HG02938 (cell line): ENCODE results near the gene TRABD.
A peak's percentile ranks its signal among the peaks of the same experiment; 100 is the strongest.
"Not testable (repeated sequence)": the region's sequence is repeated elsewhere in the genome, so short reads cannot be mapped to it uniquely, and the experiment has no call there.

Experiments used
- ATAC-seq: cut with Tn5 transposase; IDR thresholded peaks from one replicate; pipeline ENCODE4 v1.9.1; 2021; ENCODE audit warnings: mild to moderate bottlenecking, moderate library complexity; ENCODE audit not compliant: unreplicated experiment

Gene TRABD

DNA sequence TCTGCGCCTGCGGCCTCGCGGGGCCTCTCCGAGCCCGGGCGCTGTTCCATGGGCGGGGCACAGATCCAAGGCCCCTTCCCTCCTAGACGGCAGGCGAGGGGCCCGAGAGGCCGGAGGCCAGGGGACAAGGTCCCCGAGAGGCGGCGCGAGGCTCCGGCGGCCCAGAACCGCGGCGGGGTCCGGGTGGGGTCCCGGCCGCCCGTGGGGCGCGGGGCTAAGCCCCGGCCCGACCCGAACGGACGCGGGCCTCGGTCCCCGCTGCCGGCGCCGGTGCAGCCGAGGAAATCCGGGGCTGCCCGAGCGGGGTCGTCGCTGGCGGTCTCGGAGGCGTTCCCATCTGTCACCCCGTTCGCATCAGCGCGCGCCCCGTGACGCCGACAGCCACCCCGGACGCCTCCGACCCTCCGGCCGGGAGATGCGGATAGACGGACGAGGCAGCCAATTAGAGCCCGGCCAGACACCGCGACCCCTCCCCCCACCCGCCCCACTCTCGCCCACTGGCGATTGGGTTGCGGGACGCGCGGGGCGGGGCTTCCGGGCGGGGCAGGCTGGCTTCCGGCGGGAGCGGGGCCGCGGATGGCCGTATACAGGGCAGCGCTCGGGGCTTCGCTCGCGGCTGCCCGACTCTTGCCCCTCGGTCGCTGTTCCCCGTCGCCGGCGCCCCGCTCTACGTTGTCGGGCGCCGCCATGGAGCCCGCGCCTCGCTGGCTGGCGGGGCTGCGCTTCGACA, 14.9 kb downstream of the TRABD start, which contains the start of gene SELENOO:
SELENOO (plus strand) TSS at position 551 of the 730 bp plus-strand sequence; CDS start at position 577, 26 bp downstream.
- ATAC-seq = peak; percentile 61

DNA sequence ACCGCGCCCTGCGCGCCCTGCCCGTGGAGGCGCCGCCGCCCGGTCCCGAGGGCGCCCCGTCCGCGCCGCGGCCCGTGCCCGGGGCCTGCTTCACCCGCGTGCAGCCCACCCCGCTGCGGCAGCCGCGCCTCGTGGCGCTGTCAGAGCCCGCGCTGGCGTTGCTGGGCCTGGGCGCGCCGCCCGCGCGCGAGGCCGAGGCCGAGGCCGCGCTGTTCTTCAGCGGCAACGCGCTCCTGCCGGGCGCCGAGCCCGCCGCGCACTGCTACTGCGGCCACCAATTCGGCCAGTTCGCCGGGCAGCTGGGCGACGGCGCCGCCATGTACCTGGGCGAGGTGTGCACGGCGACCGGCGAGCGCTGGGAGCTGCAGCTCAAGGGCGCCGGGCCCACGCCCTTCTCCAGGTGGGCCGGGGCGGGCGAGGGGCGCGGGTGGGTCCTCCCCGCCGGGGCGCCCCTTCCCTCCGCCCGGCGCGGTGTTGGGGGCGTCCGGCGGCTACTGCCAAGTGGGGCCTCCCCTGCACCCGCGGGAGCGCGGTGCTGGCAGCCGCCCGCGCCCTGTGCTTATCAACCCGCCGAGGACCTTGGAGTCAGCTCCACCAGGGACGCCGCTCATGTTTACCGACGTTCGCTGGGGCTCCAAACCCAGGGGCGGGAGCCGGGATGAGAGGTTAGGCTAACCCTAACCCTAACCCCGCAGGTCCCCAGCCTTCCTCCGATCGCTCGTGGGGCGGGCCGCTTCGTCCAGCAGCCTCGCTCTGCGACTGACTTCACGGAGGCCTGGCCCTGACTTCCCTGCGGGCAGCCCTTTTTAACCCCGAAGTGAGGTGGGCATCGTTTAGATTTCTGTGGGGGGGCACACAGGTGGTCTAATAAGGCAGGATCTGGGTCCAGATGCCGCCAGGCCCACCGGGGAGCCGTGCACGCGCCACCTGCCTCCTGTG, 15.7 kb downstream of the TRABD start:
- peak; percentile 13 for ATAC-seq

DNA sequence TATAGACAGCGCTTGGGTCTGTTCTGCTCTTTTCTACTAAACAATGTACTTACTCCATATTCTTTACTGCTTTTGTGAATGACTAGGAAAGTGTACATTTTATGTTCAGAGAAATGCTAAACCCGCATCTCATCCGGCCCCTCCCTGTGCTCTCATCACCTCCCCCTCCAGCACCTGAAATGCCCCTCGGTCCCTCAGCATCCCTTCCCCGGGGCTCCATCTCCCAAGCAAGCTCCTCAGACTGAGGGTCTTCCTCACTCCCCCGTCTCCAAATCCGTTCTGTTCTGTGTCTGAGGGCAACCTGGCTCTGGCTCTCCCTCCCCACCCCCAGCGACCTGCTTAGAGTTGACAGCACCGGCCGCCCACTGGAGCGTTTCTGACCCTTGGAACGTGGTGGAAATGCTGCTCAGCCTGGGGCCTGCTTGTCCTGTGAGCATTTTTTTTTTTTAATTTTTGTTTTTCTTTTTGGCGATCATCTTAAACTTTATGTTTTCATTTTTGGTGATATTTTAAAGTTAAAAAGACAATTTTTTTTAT, 16.5 kb downstream of the TRABD start:
- ATAC-seq = no peak

DNA sequence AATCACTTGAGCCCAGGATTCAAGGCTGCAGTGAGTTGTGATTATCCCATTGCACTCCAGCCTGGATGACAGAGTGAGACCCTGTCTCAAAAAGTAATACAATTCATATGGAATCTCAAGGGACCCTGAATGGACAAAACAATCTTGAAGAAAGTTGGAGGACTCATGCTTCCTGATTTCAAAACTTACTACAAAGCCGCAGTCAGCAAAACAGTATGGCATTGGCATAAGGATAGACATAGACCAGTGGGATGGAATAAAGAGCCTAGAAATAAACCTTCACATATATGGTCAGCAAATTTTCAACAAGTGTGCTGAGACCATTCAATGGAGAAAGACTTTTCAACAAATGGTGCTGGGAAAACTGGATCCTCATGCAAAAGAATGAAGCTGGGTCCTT, 17.6 kb downstream of the TRABD start:
- ATAC-seq = no peak

DNA sequence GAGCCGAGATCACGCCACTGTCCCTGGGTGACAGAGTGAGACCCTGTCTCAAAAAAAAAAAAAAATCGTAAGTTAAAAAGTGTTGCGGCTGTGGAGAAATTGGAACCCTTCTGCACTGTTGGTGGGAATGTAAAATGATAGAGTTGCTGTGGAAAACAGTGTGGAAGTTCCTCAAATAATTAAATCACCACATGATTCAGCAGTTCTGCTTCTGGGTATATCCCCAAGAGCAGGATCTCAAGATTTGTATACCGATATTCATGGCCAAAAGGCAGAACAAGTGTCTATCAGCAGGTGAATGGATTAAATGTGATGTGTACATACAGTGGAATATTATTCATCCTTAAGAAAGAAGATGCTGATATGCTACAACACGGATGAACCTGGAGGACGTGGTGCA, 18.9 kb downstream of the TRABD start:
- ATAC-seq = no peak

DNA sequence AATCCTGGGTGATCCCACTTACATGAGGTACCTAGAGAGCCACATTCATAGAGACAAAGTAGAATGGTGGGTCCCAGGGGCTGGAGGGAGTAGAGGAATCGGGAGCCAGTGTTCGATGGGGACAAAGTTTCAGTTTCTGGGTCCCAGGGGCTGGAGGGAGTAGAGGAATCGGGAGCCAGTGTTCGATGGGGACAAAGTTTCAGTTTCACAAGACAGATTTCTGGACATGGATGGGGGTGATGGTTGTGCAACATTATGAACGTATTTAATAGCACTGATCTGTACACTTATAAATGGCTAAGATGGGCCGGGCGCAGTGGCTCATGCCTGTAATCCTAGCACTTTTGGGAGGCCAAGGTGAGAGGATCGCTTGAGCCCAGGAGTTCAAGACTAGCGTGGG, 19.3 kb downstream of the TRABD start:
- ATAC-seq = not testable (repeated sequence)

DNA sequence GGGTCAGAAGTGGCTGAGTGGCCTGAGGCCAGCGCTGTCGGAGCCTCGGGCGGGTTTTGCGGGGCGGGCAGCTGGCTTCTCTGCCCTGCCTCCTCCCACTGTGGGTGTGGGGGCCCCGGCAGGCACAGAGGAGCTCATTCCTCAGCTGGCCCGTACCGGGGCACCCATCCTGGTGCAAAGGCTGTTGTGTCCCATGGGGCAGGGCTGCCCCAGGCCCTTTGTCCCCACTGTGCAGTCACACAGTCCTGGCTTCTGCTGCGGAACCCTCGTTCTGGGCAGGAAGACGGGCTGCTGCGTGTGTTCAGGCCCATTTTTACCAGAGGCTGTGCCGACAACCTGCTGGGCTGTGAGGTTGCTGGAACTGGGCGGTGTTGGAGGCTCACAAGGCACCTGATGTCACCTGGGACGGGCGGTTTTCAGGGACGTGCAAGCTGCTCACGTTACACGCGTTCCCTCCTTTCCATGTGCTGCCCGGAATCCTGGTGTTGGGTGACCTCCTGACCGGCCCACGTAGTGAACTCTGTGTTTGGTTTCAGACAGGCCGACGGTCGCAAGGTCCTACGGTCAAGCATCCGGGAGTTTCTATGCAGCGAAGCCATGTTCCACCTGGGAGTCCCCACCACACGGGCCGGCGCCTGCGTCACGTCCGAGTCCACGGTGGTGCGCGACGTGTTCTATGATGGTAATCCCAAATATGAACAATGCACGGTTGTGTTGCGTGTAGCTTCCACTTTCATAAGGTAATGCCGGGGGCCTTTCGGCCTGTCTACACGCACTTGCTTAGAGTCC, 20.3 kb downstream of the TRABD start:
- ATAC-seq = no peak

DNA sequence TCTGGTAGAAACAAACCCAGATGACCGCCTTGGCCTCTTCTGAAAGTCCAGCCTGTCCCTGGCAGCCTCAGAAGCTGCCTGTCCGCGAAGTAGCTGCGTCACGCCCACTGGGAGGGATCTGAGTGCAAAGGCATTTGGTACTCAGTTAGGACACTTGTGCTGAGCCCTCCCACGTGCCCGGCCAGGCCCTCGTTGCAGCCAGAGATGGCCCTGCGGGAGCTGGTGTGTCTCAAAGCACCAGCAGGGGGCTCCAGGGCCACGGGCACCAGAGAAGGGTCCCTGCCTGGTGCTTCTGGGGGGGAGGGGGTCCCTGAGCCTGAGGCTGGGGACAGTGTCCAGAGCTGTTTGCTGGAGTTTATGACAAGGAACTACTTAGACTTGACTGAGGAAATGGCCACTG, 20.9 kb downstream of the TRABD start:
- ATAC-seq = no peak

DNA sequence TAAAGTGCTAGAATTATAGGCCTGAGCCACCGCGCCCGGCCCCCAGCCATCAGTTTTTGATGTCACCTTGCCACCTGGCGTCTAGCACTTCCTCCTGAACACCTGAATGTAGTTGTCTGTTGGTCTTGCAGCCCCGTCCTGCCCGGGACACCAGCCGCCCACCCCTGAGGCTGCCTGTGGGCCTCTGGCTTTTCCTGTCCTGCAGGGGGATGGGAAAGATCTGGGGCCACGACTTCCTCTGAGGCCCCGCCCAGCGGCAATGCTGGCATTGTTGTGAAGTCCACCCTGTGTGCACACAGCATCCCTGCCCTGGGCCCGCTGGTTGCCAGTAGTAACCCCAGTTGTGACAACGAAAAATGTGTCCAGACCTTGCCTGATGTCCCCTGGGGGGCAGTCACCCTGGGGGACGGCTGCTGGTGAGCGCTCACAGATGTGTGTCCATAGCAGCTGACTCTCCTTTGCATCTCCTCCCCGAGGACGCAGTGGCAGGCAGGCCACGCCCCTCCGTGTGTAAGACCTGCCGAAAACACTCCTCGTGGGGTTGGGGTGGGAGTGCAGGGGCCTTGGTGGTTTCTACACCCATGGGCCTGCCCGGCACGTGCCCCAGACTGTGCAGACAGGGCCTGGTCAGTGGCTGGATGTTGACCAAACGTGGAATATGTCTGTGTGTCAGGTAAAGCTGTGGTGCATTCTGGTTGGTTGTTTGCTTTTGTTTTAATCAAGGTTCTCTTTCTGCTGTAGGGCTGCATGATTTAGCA, 21.8 kb downstream of the TRABD start:
- ATAC-seq = no peak

DNA sequence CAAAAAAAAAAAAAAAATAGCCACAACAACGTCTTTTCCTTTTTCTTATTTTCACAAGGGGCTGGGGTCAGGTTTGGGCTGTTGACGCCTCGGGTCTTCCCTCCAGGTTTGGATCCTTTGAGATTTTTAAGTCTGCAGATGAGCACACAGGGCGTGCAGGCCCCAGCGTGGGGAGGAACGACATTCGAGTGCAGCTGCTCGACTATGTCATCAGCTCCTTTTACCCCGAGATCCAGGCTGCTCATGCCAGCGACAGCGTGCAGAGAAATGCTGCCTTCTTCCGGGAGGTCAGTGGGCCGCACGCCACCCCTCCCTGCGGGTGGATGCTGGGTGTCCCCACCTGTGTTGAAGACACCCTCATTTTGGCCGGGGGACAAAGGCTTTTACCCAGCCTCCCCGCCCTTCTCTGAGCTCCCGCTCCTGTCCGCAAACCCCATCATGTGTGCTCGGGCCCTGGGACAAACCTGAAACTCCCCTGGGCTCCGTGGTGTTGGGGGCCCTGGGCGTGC, 22.8 kb downstream of the TRABD start:
- no peak for ATAC-seq

DNA sequence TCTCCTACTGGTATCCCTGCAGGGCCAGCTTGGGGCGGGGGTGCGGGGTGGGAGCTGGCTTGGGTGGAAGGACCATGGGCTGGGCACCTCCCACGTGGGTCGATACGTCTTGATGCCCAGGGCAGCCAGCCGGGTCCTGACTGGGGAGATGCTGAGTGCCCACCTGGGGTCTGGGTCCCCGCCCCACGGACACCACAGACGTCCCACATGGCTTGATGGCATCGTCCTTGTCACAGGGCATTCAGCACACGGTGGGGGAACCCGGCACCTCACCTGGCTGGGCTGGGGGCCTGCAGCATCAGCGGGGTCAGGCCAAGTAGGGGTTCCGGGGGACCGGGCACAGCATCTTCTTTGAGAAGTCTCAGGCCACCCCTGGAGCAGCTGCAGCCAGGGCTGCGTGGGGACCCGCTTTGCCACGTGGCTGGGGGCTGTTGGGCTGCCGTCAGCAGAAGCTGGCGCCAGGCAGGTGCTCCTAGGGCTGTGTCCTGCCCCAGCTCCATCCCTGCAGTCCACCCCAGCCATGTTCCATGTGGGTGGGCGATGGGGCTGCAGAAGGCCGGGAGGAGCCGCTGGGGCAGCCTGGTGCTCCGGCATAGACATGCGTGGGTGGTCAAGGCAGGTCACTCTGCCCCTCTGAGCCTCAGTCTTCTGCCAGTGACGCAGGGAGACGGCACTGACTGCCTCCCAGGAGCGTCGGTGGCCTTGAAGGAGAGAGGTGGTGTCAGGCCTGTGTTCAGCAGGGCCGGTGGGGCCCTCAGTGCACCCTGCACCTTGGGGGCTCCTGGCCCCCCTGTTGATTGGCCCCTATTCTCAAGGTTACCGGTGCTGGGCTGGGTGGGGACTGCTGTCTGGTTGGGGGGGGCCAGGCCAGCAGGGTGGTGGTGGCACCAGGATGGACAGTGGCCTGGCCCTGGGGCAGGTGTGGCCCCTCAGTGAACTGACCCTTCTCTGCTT, 23.5 kb downstream of the TRABD start:
- no peak for ATAC-seq

DNA sequence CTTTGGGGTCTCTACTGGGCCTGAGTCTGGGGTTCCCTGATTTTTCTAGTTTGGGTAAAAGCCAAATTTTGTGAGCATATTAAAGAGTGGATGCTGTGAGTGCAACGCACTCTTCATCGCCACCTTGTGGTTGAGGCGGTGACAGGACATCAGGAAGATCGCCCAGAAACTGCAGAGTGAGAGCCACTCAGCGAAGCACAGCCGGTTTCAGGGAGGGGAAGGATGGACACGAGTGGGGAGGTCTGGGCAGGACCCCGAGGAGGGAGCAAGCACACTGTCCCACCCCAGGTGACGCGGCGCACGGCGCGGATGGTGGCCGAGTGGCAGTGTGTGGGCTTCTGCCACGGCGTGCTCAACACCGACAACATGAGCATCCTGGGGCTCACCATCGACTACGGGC, 24.2 kb downstream of the TRABD start:
- no peak for ATAC-seq

DNA sequence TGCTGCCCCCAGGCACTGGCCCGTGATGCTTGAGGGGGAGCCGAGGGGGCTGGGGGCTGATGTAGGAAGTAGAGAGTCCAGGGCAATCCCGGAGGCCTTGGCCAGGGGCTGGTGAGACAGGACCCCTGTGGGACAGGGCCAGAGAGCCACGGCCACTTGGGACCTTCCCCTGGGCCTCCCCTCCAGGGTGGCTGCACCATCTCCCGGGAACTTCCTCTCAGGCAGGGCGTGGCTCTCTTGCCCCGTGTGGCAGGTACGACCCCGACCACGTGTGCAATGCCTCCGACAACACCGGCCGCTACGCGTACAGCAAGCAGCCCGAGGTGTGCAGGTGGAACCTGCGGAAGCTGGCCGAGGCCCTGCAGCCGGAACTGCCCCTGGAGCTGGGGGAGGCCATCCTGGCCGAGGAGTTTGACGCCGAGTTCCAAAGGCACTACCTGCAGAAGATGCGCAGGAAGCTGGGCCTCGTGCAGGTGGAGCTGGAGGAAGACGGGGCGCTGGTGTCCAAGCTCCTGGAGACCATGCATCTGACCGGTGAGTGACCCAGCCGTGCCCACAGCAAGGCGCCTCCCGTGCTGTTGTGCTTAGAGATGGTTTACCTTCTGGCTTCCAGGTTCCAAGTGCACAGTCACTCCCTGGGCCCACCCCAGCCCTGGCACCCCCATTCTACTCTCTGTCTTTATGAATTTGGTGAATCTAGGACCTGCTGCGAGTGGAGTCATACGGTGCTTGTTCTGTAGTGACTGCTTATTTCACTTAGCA, 24.8 kb downstream of the TRABD start:
- ATAC-seq = no peak

DNA sequence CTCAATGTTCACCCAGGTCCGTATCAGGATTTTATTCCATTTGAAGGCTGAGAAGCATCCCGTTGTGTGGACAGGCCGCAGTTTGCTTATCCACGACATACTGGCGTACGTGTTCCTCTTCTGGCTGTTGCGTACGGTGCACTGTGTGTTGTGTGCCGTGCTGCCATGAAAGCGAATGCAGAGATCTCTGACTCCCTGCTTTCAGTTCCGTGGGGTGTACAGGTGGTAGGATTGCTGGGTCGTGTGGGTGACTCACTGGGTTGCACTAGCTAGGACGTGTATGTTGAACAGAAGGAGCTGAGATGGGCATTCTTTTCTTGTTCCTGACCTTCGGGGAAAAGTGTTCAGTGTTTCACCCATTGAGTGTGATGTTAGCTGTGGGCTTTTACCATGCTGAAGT, 25.4 kb downstream of the TRABD start:
- ATAC-seq = no peak

DNA sequence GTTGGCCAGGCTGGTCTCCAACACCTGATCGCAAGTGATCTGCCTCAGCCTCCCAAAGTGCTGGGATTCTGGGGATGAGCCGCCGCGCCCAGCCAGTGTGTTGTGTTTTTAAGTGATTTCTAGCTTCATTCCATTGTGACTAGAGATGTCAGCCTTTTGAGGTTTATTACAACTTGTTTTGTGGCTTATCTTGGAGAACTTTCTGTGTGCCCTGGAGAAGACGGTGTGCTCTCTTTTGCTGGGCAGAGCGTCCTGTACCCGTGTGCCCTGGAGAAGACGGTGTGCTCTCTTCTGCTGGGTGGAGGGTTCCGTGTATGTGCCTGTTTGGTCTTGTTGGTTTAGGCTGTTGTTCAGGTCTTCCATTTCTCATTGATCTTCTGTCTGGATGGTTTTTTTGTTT, 27.6 kb downstream of the TRABD start:
- no peak for ATAC-seq

DNA sequence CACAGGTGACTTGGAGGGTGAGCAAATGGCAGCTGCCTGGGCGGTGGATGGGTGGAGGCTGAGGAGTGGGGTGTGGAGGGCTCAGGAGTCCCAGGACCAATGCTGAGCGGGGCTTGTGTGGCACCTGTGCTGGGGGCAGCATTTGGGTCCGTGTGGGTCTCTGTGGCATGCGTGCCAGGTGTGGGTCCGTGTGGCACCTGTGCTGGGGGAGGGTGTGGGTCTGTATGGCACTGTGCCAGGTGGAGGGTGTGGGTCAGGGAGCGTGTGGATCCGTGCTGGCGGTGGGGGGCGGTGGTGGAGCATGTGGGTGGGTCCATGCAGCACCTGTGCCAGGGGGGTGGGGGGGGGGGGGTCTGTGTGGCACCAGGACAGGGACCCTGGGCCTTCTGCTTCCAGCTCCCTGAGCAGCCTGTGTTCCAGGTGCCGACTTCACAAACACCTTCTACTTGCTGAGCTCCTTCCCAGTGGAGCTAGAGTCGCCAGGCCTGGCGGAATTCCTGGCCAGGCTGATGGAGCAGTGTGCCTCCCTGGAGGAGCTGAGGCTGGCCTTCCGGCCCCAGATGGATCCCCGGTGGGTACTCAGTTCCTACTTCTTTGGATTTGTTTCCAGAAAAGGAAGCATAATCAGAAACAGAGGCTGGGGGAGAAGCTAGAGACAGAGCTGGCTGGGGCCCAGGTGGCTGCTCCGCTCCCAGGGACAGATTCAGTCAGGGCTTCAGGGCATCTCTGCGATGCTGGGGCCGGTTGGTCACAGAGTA, 29.8 kb downstream of the TRABD start:
- ATAC-seq = no peak

DNA sequence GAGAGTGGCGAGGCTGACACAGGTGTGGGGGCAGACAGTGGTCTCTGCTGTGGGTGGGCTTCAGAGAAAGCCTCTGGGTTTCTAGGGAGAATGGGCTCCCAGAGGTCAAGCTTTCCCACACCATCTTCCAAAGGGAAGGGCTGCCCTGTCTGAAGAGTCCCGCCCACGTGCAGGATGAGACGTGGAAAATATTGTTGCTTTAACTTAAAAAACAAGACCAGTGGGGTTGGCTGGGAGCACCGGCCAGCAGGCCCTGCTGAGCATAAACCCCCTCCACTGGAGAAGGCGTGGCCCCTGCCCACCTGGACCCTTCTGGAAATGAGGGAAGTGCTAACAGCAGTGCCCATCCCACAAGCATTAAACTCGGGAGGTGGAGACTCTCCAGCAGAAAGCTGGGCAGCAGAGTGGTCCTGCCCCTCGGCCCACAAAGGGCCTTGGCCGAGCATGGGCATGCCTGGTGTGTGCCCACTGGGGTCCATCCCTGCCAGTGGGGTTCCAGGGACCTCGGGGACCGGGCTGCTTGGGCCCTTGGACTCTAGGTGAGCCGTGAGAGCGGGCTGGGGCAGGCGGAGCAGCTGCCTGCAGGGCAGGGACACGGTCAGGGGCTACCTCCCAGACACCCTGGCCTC, 30.5 kb downstream of the TRABD start:
- no peak for ATAC-seq
